Caco-2 (cell line): ENCODE measurements around the gene PPP2R2B. TPM values are rescaled to one million over a fixed set of nuclear protein-coding genes. Genes with fewer than 3 reads are reported as not detected.

Experiments used
- BruUV-seq: library from RNA; stranded (reverse); fragments of 400-500 nt; replicated peaks from 2 replicates; lab custom pipeline; 2021; lab: Mats Ljungman, UMichigan
- CTCF ChIA-PET: fragments of 300-600 bp; sonication (Branson Sonifier 250); formaldehyde crosslinking; loops from one replicate; lab custom pipeline; 2022; ENCODE audit warnings: antibody characterized with exemption; lab: Charles Lee
- POLR2A ChIA-PET: fragments of 300-600 bp; sonication (Branson Sonifier 250); formaldehyde crosslinking; loops from one replicate; lab custom pipeline; 2022; ENCODE audit warnings: antibody characterized with exemption; lab: Charles Lee
- DNase-seq, 2 experiments: peaks; one replicate each; pipeline versions ENCODE4 v3.0.0 to v3.0.0-alpha.2; 2020 to 2022
- H3K27me3 ChIP-seq: replicated peaks from 2 replicates; pipeline ENCODE4 v1.6.0; 2011; ENCODE audit warnings: low read length; ENCODE audit not compliant: control insufficient read depth, insufficient read depth
- H3K36me3 ChIP-seq: 2 replicates; pipeline ENCODE4 v1.5.1; 2011; ENCODE audit warnings: low read length; ENCODE audit not compliant: control insufficient read depth, insufficient read depth
- H3K4me1 ChIP-seq: fragments of 250-450 bp; sonication (Bioruptor Pico); 2 replicates; pipeline ENCODE4 v1.5.1; 2020; ENCODE audit warnings: mild to moderate bottlenecking
- H3K4me3 ChIP-seq: 2 replicates; pipeline ENCODE4 v1.5.1; 2011; ENCODE audit warnings: low read depth, mild to moderate bottlenecking, control low read depth, low read length
- H3K9me3 ChIP-seq: fragments of 250-450 bp; sonication (Bioruptor Pico); 2 replicates; pipeline ENCODE4 v1.5.1; 2020; ENCODE audit warnings: mild to moderate bottlenecking, moderate library complexity
- H3K27ac Mint-ChIP-seq: one replicate; pipeline ENCODE4 v1.8.0; 2022; ENCODE audit warnings: mixed read lengths; ENCODE audit not compliant: unreplicated experiment
- H3K27me3 Mint-ChIP-seq: one replicate; pipeline ENCODE4 v1.8.0; 2022; ENCODE audit warnings: mixed read lengths; ENCODE audit not compliant: insufficient read depth, unreplicated experiment
- H3K36me3 Mint-ChIP-seq: one replicate; pipeline ENCODE4 v1.8.0; 2022; ENCODE audit warnings: mild to moderate bottlenecking, mixed read lengths; ENCODE audit not compliant: insufficient read depth, unreplicated experiment
- H3K4me1 Mint-ChIP-seq: one replicate; pipeline ENCODE4 v1.8.0; 2022; ENCODE audit warnings: low read depth, mixed read lengths; ENCODE audit not compliant: unreplicated experiment
- H3K4me3 Mint-ChIP-seq: one replicate; pipeline ENCODE4 v1.8.0; 2022; ENCODE audit warnings: mild to moderate bottlenecking, moderate library complexity, mixed read lengths; ENCODE audit not compliant: unreplicated experiment
- H3K9me3 Mint-ChIP-seq: one replicate; pipeline ENCODE4 v1.8.0; 2022; ENCODE audit warnings: mixed read lengths; ENCODE audit not compliant: unreplicated experiment
- CTCF ChIP-seq, 2 experiments: fragments of 200-600 bp in 1 of 2; IDR thresholded peaks; 1 replicate in 1 of 2; 2 replicates in 1 of 2; pipeline versions ENCODE4 v1.5.1 to v1.8.0; 2011 to 2022; ENCODE audit warnings: antibody characterized with exemption in 1 of 2, control low read depth in 1 of 2, inconsistent platforms in 1 of 2, low read depth in 1 of 2, low read length in 1 of 2, mild to moderate bottlenecking in 1 of 2, moderate library complexity in 1 of 2; ENCODE audit not compliant: insufficient read depth in 1 of 2, severe bottlenecking in 1 of 2, unreplicated experiment in 1 of 2
- intact Hi-C: fragments of 100-400 bp; cut with micrococcal nuclease; formaldehyde crosslinking; loops from one replicate; pipeline ENCODE4 v1.10.0; 2022; ENCODE audit not compliant: unreplicated experiment
- total RNA-seq: library from RNA; stranded (reverse); gene quantifications from 2 replicates; pipeline ENCODE4 v1.2.3, GENCODE V29; 2022

PPP2R2B gene
- total RNA-seq, 1 experiment from 2014 or later: 9.8 TPM

GRCh38 chr5:146770546-146770945 is 108.0 kb downstream of the PPP2R2B start:
- Histone ChIP-seq H3K27me3 (no peaks in the 10 kb centered on the region), H3K9me3 (no peaks in the 10 kb centered on the region), H3K4me1 (no peaks in the 10 kb centered on the region; the same call in 1 of the 2 replicates), H3K36me3 (no peaks in the 10 kb centered on the region), H3K4me3 (no peak overlapping the region)
- ChIA-PET POLR2A (no interaction called here), CTCF (no interaction called here)
- no TSS peak for BruUV-seq
- Mint-ChIP-seq H3K4me1 (peaks cover 13% of the 10 kb centered on the region), H3K27me3 (no peaks in the 10 kb centered on the region), H3K4me3 (no peak overlapping the region), H3K9me3 (no peaks in the 10 kb centered on the region), H3K27ac (no peak overlapping the region), H3K36me3 (no peaks in the 10 kb centered on the region)
- no peak for DNase-seq
- intact Hi-C loops: no loop called here
- TF ChIP-seq CTCF (IDR thresholded peaks at IDR 0.05; ENCODE audit: insufficient read depth in 1 of 2, low read depth in 1 of 2, low read length in 1 of 2, severe bottlenecking in 1 of 2, unreplicated experiment in 1 of 2): no peak

- Mint-ChIP-seq H3K4me1 (peaks cover 7% of the 10 kb centered on the region), H3K27me3 (no peaks in the 10 kb centered on the region), H3K27ac (no peak overlapping the region), H3K4me3 (no peak overlapping the region), H3K36me3 (no peaks in the 10 kb centered on the region), H3K9me3 (no peaks in the 10 kb centered on the region)
- H3K9me3 ChIP-seq: no peaks in the 10 kb centered on the region
- CTCF ChIA-PET: no interaction called here
- no peaks in the 10 kb centered on the region for H3K4me1 ChIP-seq
- no peak for DNase-seq
- no peaks in the 10 kb centered on the region for H3K27me3 ChIP-seq
- intact Hi-C loops: no loop called here
- POLR2A ChIA-PET: no interaction called here
- no peaks in the 10 kb centered on the region for H3K36me3 ChIP-seq
- BruUV-seq: no TSS peak
- no peak for TF ChIP-seq CTCF (IDR thresholded peaks at IDR 0.05; ENCODE audit: insufficient read depth in 1 of 2, low read depth in 1 of 2, low read length in 1 of 2, severe bottlenecking in 1 of 2, unreplicated experiment in 1 of 2)
- no peak overlapping the region for H3K4me3 ChIP-seq
These were observed 111.0 kb downstream of the PPP2R2B start for GRCh38 chr5:146767534-146767933.

GRCh38 chr5:146766013-146766412 is 112.5 kb downstream of the PPP2R2B start:
- intact Hi-C loops: no loop called here
- BruUV-seq: no TSS peak
- H3K27me3 ChIP-seq: no peaks in the 10 kb centered on the region
- no peaks in the 10 kb centered on the region for H3K9me3 ChIP-seq
- no peaks in the 10 kb centered on the region for H3K9me3 Mint-ChIP-seq
- no peak for DNase-seq
- H3K4me3 Mint-ChIP-seq: no peak overlapping the region
- no peaks in the 10 kb centered on the region for H3K4me1 ChIP-seq
- TF ChIP-seq CTCF (IDR thresholded peaks at IDR 0.05; ENCODE audit: insufficient read depth in 1 of 2, low read depth in 1 of 2, low read length in 1 of 2, severe bottlenecking in 1 of 2, unreplicated experiment in 1 of 2): no peak
- H3K27ac Mint-ChIP-seq: no peak overlapping the region
- no peaks in the 10 kb centered on the region for H3K36me3 ChIP-seq
- ChIA-PET CTCF (no interaction called here), POLR2A (no interaction called here)
- no peaks in the 10 kb centered on the region for H3K36me3 Mint-ChIP-seq
- H3K27me3 Mint-ChIP-seq: no peaks in the 10 kb centered on the region
- no peak overlapping the region for H3K4me3 ChIP-seq
- H3K4me1 Mint-ChIP-seq: peaks cover 7% of the 10 kb centered on the region
